Neural progenitor cell (in vitro differentiated cells): Measurements from ENCODE around the gene INTS15. TPM values are rescaled to one million over a fixed set of nuclear protein-coding genes. Genes with fewer than 3 reads are reported as not detected.
A peak's percentile ranks its signal among the peaks of the same experiment; 100 is the strongest.
"Not testable (repeated sequence)": the region's sequence is repeated elsewhere in the genome, so short reads cannot be mapped to it uniquely, and the experiment has no call there.

Experiments
- DNase-seq: peaks from one replicate; pipeline ENCODE4 v3.0.0-alpha.2; 2016; ENCODE audit warnings: low spot score
- H2AFZ ChIP-seq: fragments of 200-600 bp; sonication (generic); replicated peaks from 2 replicates; pipeline ENCODE4 v1.6.1; 2016; ENCODE audit warnings: antibody characterized with exemption
- H3F3A ChIP-seq: fragments of 200-600 bp; sonication (generic); 2 replicates; pipeline ENCODE4 v1.6.1; 2016; ENCODE audit warnings: antibody characterized with exemption, low read depth
- H3K27ac ChIP-seq: fragments of 200-600 bp; sonication (generic); 2 replicates; pipeline ENCODE4 v1.5.1; 2016; ENCODE audit warnings: mild to moderate bottlenecking
- H3K27me3 ChIP-seq: fragments of 200-600 bp; sonication (generic); 2 replicates; pipeline ENCODE4 v1.6.1; 2016; ENCODE audit warnings: mild to moderate bottlenecking, moderate library complexity
- H3K36me3 ChIP-seq: fragments of 200-600 bp; sonication (generic); 2 replicates; pipeline ENCODE4 v1.5.1; 2016
- H3K4me1 ChIP-seq: fragments of 200-600 bp; sonication (generic); 2 replicates; pipeline ENCODE4 v1.6.1; 2016; ENCODE audit warnings: mixed run types
- H3K4me2 ChIP-seq: fragments of 200-600 bp; sonication (generic); 2 replicates; pipeline ENCODE4 v1.6.1; 2016
- H3K4me3 ChIP-seq: fragments of 200-600 bp; sonication (generic); 2 replicates; pipeline ENCODE4 v1.5.1; 2016
- H3K79me2 ChIP-seq: fragments of 200-600 bp; sonication (generic); 2 replicates; pipeline ENCODE4 v1.6.1; 2016; ENCODE audit warnings: low read depth
- H3K9ac ChIP-seq: fragments of 200-600 bp; sonication (generic); 2 replicates; pipeline ENCODE4 v1.6.1; 2016
- H3K9me3 ChIP-seq: fragments of 200-600 bp; sonication (generic); 2 replicates; pipeline ENCODE4 v1.5.1; 2016; ENCODE audit warnings: low read depth
- H4K20me1 ChIP-seq: fragments of 200-600 bp; sonication (generic); 2 replicates; pipeline ENCODE4 v1.6.1; 2016; ENCODE audit warnings: low read depth
- H3K27ac Mint-ChIP-seq: 3 replicates; pipeline ENCODE4 v1.8.0; 2021; ENCODE audit warnings: mixed read lengths
- H3K27me3 Mint-ChIP-seq: 2 replicates; pipeline ENCODE4 v1.8.0; 2022; ENCODE audit warnings: low read depth, mild to moderate bottlenecking, inconsistent platforms, moderate library complexity, mixed read lengths; ENCODE audit not compliant: insufficient read depth
- H3K36me3 Mint-ChIP-seq: 3 replicates; pipeline ENCODE4 v1.8.0; 2021; ENCODE audit warnings: mixed read lengths
- H3K4me1 Mint-ChIP-seq: 3 replicates; pipeline ENCODE4 v1.8.0; 2021; ENCODE audit warnings: mixed read lengths
- H3K4me3 Mint-ChIP-seq: 3 replicates; pipeline ENCODE4 v1.8.0; 2021; ENCODE audit warnings: mild to moderate bottlenecking, moderate library complexity, mixed read lengths
- H3K9me3 Mint-ChIP-seq: 3 replicates; pipeline ENCODE4 v1.8.0; 2020; ENCODE audit warnings: mixed read lengths
- CTCF ChIP-seq: fragments of 200-600 bp; sonication (generic); IDR thresholded peaks from 2 replicates; pipeline ENCODE4 v1.5.1; 2017; ENCODE audit warnings: antibody characterized with exemption, mild to moderate bottlenecking
- EZH2 ChIP-seq: fragments of 200-600 bp; sonication (generic); IDR thresholded peaks from 2 replicates; pipeline ENCODE4 v1.6.1; 2017; ENCODE audit warnings: antibody characterized with exemption, mild to moderate bottlenecking, moderate library complexity
- EZH2phosphoT487 ChIP-seq: fragments of 200-600 bp; sonication (generic); IDR thresholded peaks from 2 replicates; pipeline ENCODE4 v1.6.1; 2017; ENCODE audit warnings: antibody characterized with exemption
- total RNA-seq: library from RNA; depleted of rRNA; stranded (reverse); fragments of >200 nt; gene quantifications from 2 replicates; pipeline ENCODE4 v1.2.3, GENCODE V29; 2015; ENCODE audit warnings: low replicate concordance

INTS15 gene
- total RNA-seq, 1 donor from 2014 or later = 13.7 TPM

GRCh38 chr7:6577369-6578113 is 12.3 kb upstream of the INTS15 start, which contains the start of gene ZDHHC4:
TSS of gene ZDHHC4 (plus strand) at chr7:6577454. CDS start at chr7:6580562, 3,108 bp downstream.
- Histone ChIP-seq H3K27me3 (no peaks in the 10 kb centered on the region), H3K4me1 (no peaks in the 10 kb centered on the region), H3K9me3 (no peaks in the 10 kb centered on the region), H3K27ac (peak within 1 kb of the TSS; percentile 76), H2AFZ (peak within 1 kb of the TSS; percentile 84), H3K36me3 (peaks cover 9% of the 10 kb centered on the region), H3K4me3 (peak within 1 kb of the TSS; percentile 66), H3K9ac (peak within 1 kb of the TSS; percentile 82), H3F3A (peaks cover 9% of the 10 kb centered on the region), H4K20me1 (no peaks in the 10 kb centered on the region), H3K79me2 (peaks cover 11% of the 10 kb centered on the region), H3K4me2 (peak within 1 kb of the TSS; percentile 76)
- peaks cover 6% of the 10 kb centered on the region for H3K4me1 Mint-ChIP-seq
- H3K27ac Mint-ChIP-seq = peak within 1 kb of the TSS; percentile 97
- H3K9me3 Mint-ChIP-seq = no peaks in the 10 kb centered on the region
- H3K27me3 Mint-ChIP-seq = peaks cover 11% of the 10 kb centered on the region
- DNase-seq = peak; percentile 89
- H3K36me3 Mint-ChIP-seq = peaks cover 3% of the 10 kb centered on the region
- H3K4me3 Mint-ChIP-seq = peak within 1 kb of the TSS; percentile 91
- no peak for TF ChIP-seq EZH2
- TF ChIP-seq CTCF = no peak
- no peak for TF ChIP-seq EZH2phosphoT487

GRCh38 chr7:6578114-6579084 is 11.4 kb upstream of the INTS15 start:
- Histone ChIP-seq H3K9me3 (no peaks in the 10 kb centered on the region), H3K4me3 (peak overlapping the region; percentile 66), H3K4me1 (no peaks in the 10 kb centered on the region), H3K36me3 (peaks cover 9% of the 10 kb centered on the region), H3K27ac (no peak overlapping the region), H3K4me2 (peak overlapping the region; percentile 76), H3K79me2 (peaks cover 11% of the 10 kb centered on the region), H3F3A (peaks cover 9% of the 10 kb centered on the region), H4K20me1 (no peaks in the 10 kb centered on the region), H3K9ac (no peak overlapping the region), H2AFZ (no peak overlapping the region), H3K27me3 (no peaks in the 10 kb centered on the region)
- Mint-ChIP-seq H3K27me3 (peaks cover 5% of the 10 kb centered on the region), H3K27ac (no peak overlapping the region), H3K9me3 (no peaks in the 10 kb centered on the region), H3K36me3 (peaks cover 6% of the 10 kb centered on the region), H3K4me3 (peak overlapping the region; percentile 91), H3K4me1 (peaks cover 6% of the 10 kb centered on the region)
- no peak for TF ChIP-seq CTCF
- no peak for TF ChIP-seq EZH2phosphoT487
- TF ChIP-seq EZH2 = no peak
- DNase-seq = no peak

GRCh38 chr7:6579446-6579845 is 10.4 kb upstream of the INTS15 start:
- Mint-ChIP-seq H3K36me3 (peaks cover 10% of the 10 kb centered on the region), H3K27me3 (peaks cover 4% of the 10 kb centered on the region), H3K4me3 (no peak overlapping the region), H3K9me3 (no peaks in the 10 kb centered on the region), H3K27ac (peak overlapping the region; percentile 35), H3K4me1 (peaks cover 6% of the 10 kb centered on the region)
- DNase-seq = no peak
- peaks cover 11% of the 10 kb centered on the region for H3K79me2 ChIP-seq
- H3K27ac ChIP-seq = no peak overlapping the region
- H4K20me1 ChIP-seq = no peaks in the 10 kb centered on the region
- H3K4me3 ChIP-seq = no peak overlapping the region
- TF ChIP-seq EZH2phosphoT487 (no peak), CTCF (peak; percentile 8)
- no peaks in the 10 kb centered on the region for H3K27me3 ChIP-seq
- peaks cover 9% of the 10 kb centered on the region for H3F3A ChIP-seq
- H3K4me1 ChIP-seq = no peaks in the 10 kb centered on the region
- H3K4me2 ChIP-seq = no peak overlapping the region
- H3K36me3 ChIP-seq = peaks cover 9% of the 10 kb centered on the region
- H3K9me3 ChIP-seq = no peaks in the 10 kb centered on the region
- H2AFZ ChIP-seq = no peak overlapping the region
- H3K9ac ChIP-seq = no peak overlapping the region

GRCh38 chr7:6585746-6586432 is 3.9 kb upstream of the INTS15 start:
- not testable (repeated sequence) for H3K79me2 ChIP-seq, H3K4me3 ChIP-seq, H2AFZ ChIP-seq, DNase-seq, H4K20me1 ChIP-seq, H3K4me2 ChIP-seq, H3K27me3 Mint-ChIP-seq, H3K4me1 Mint-ChIP-seq, H3K9me3 ChIP-seq, H3K4me1 ChIP-seq, H3K27me3 ChIP-seq, H3K27ac ChIP-seq, H3K9ac ChIP-seq, H3K27ac Mint-ChIP-seq, H3K9me3 Mint-ChIP-seq
- Histone ChIP-seq H3K36me3 (peaks cover 17% of the 10 kb centered on the region), H3F3A (peaks cover 13% of the 10 kb centered on the region)
- H3K36me3 Mint-ChIP-seq = peaks cover 24% of the 10 kb centered on the region
- peak overlapping the region; percentile 10 for H3K4me3 Mint-ChIP-seq
